NOMO-1 treated with DMSO at 0.1 percent for 48 hours (cell line): ENCODE results near the gene EVA1A.

ENCODE experiments used
- DNase-seq: peaks from one replicate; lab custom pipeline; 2025; ENCODE audit not compliant: unreplicated experiment; lab: John Stamatoyannopoulos, UW

The EVA1A gene

DNA sequence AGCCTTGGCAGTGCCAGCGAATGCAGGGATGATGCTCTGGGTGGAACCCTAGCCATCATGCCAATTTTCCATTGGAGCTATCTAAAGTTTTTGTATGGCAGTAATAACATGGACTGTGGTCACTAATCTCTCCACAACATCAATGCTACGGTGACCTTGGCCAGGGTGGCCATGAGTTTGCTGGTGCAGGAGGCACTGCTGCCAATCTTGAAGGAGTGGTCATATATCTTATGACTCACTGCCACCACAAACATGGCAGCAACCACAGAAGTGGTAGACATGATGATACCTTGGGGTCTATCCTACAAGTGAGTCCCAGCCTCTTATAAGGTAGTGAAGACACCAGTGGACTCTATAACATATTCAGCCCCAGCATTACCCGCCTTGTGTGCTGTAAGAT lies 104.6 kb downstream of the EVA1A start:
- DNase-seq = no peak

DNA sequence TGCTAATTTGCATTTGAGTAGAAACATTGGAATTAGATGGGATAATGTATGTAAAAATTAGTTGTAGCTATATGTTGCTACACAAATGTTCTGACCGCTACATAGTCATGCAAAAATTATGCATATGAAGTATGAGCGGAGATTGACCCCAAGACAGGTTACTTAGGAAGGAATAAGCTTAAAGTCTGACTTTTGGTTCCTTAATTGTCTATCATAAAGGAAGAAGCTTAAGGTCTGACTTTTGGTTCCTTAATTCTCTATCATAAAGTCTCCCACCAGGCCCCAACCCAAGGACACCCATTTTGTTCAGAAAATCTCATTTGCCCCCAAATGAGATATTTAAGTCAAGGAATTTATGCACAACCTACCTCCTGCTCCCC lies 106.5 kb downstream of the EVA1A start:
- DNase-seq = no peak

DNA sequence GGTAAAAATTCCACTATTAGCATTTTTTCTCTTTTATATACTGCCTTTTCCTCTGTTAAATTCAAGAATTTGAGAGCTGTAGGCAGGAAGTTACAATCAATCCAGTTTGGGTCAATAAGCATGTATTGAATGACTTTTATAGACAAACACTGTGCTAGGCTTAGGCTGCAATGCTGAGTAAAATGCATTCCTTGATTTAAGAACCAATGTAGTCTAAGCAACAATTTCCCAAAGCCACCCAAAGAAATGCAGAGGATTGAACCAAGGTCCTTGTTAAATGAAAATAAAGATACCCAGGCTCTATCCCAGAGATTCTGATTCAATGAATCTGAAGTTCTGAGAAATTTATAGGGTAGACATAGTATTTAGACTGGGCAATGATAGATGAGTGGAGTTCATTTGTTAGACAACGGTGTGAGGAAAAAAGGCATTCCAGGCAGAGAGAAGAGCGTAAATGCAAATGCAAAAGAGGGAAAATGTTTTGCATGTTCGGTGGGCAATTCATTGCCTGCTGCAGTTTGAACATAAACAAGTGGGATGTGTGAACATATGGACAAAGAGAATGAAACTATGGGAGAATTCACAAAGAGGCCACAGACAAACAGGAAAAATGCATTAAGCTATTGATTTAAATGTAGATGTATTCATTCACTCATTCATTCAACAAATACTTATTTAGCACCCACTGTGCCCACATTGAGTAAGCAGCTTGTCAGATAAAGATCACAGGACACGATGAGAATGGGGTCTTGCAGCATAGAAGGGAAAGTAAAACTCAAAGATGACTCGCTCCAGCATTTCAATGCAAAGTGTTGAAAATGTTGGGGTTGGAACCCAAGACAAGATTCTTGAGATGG lies 107.1 kb downstream of the EVA1A start:
- no peak for DNase-seq

DNA sequence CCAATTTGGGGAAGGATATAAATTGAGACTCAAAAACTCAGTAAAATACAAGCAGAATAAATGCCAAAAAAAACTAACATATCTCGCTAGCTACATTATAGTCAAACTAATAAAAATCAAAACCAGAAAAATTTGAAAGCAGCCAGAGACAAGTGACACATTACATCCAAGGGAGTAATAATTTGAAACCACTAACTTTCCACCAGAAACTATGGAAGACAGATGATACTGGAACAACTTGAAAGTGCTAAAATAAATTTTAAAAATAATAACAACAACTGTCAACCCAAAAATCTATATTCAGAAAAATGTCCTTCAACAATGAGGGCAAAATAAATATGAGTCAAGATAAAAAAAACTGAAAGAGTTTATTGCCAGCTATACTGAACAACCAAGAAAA lies 110.7 kb downstream of the EVA1A start:
- no peak for DNase-seq

DNA sequence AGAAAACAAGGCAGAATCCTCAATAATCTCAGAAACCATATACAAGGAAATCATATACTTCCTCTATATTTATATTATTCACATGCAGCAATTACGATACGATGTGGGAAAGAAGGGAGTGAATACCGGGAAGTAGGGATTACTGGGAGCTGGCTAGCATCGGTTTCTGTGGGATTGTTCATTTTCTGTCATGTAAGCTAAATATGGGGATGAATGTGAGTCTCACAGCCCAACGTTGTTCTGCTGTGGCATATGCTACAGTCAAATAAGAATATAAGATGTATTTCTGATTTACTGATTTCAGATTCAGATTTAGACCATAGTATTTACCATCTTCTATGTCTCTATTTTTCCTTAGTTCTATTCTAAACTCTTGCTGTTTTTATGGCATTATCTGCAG lies 113.6 kb downstream of the EVA1A start:
- DNase-seq = no peak
